Retinal pigment epithelial cell (primary cell): ENCODE results near the gene ASB16.
"Not testable (repeated sequence)": the region's sequence is repeated elsewhere in the genome, so short reads cannot be mapped to it uniquely, and the experiment has no call there.

ENCODE experiments used
- DNase-seq: peaks from one replicate; pipeline ENCODE4 v3.0.0-alpha.2; 2010; ENCODE audit warnings: low read depth
- H3K4me3 ChIP-seq: 2 replicates; pipeline ENCODE4 v1.5.1; 2011; ENCODE audit warnings: mild to moderate bottlenecking, low read length, control low read depth, moderate library complexity
- TF ChIP-seq, protein P1 (sequence below): conservative IDR thresholded peaks from 2 replicates; pipeline ENCODE4 v1.5.1; 2011; ENCODE audit warnings: low read depth, low read length, control low read depth, inconsistent platforms

The ASB16 gene

DNA sequence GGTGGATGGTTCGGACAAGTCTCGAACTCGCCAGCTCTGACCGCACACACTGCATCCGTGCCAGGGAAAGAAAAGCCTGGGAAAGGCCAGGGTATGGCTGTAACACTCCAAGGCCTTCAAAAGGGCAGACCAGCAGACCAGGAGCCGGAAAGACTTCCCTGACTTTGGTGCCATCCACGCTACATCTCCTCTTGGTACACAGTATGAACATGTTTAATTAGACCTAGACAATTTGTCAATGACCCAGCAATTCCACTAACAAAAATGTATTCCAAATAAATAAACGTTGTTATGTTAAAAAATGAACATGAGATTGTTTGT, 46.4 kb upstream of the ASB16 start:
- H3K4me3 ChIP-seq, result peak overlapping the region; percentile 82
- no peak for DNase-seq
- TF ChIP-seq, protein P1, sequence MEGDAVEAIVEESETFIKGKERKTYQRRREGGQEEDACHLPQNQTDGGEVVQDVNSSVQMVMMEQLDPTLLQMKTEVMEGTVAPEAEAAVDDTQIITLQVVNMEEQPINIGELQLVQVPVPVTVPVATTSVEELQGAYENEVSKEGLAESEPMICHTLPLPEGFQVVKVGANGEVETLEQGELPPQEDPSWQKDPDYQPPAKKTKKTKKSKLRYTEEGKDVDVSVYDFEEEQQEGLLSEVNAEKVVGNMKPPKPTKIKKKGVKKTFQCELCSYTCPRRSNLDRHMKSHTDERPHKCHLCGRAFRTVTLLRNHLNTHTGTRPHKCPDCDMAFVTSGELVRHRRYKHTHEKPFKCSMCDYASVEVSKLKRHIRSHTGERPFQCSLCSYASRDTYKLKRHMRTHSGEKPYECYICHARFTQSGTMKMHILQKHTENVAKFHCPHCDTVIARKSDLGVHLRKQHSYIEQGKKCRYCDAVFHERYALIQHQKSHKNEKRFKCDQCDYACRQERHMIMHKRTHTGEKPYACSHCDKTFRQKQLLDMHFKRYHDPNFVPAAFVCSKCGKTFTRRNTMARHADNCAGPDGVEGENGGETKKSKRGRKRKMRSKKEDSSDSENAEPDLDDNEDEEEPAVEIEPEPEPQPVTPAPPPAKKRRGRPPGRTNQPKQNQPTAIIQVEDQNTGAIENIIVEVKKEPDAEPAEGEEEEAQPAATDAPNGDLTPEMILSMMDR, result no peak

DNA sequence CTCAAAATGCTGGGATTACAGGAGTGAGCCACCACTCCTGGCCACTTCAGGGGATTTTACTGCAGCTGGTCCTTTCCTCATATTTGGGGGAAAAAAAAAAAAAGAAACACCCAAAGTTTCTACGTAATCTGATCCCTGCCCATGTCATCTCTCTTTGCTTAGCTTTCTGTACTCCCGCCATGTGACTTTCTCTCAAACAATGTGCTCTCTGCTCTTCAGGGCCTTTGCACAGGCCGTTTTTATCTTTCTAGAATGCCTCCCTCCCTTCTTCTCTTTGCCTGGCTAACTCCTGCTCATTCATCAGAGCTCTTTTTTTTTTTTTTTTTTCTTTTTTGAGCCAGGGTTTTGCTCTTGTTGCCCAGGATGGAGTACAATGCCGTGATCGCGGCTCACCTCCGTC, 42.1 kb upstream of the ASB16 start:
- TF ChIP-seq, protein P1, result no peak
- no peak overlapping the region for H3K4me3 ChIP-seq
- DNase-seq, result no peak

DNA sequence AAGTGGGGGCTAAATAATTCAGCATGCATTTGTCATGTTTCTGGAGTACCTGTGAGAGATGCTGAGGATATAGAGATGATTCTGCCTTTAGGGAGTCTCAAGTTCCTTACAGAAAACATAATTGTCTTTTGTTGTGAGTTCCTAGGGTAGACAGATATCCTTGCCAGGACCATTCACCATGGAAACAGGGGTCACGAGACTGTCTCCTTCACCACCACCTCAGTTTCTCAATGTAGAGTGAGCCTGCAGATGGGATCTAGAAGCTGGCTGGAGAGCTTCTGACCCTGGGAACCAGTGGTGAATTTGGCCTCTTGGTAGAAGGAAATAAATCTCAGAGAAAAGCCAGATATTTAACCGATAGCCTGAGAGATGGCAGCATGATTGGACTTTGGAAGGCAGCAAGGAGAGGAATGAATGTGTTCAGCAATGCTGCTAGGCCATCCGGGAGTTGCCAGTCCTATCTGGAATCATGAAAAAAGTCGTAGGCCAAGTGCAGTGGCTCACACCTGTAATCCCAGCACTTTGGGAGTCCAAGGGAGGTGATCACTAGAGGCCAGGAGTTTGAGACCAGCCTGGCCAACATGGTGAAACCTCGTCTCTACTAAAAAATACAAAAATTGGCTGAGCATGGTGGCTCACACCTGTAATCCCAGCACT, 39.7 kb upstream of the ASB16 start:
- no peak overlapping the region for H3K4me3 ChIP-seq
- DNase-seq, result no peak
- TF ChIP-seq, protein P1, result no peak

DNA sequence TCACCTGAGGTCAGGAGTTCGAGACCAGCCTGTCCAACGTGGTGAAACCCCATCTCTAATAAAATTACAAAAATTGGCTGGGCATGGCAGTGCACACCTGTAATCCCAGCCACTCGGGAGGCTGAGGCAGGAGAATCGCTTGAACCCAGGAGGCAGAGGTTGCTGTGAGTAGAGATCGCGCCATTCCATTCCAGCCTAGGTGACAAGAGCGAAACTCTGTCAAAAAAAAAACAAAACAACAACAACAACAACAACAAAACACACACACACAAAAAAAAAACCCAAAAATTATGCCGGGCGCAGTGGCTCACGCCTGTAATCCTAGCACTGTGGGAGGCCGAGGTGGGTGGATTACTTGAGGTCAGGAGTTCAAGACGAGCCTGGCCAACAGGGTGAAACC, 39.1 kb upstream of the ASB16 start:
- not testable (repeated sequence) for H3K4me3 ChIP-seq

DNA sequence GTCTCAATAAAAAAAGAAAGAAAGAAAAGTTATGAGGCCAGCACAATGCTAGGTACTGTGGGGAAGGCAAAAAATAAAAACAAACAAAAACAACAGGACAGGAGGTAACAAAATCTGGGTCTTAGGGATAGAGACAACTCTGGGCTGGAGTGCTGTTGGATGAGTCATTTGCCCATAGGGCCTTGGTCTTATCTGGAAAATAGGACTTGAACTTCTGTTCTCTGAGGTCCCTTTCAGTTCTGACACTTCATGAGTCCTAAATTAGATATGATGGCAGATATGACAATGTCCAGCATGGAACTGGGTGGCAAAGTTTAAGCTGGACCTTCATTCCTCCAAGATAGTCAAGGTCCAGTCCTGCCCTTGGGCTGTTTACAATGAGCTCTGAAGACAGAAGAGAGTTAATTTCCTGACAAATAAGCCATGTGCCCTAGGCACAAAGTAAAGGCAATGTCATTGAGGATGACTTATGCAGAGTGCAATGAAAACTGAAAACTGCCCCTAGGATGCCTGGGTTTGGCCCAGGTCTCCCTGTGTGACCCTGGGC, 38.2 kb upstream of the ASB16 start:
- H3K4me3 ChIP-seq, result no peak overlapping the region
- TF ChIP-seq, protein P1, result no peak
- no peak for DNase-seq

More for the DNA sequence above, 39.1 kb upstream of the ASB16 start:
- not testable (repeated sequence) for DNase-seq

DNA sequence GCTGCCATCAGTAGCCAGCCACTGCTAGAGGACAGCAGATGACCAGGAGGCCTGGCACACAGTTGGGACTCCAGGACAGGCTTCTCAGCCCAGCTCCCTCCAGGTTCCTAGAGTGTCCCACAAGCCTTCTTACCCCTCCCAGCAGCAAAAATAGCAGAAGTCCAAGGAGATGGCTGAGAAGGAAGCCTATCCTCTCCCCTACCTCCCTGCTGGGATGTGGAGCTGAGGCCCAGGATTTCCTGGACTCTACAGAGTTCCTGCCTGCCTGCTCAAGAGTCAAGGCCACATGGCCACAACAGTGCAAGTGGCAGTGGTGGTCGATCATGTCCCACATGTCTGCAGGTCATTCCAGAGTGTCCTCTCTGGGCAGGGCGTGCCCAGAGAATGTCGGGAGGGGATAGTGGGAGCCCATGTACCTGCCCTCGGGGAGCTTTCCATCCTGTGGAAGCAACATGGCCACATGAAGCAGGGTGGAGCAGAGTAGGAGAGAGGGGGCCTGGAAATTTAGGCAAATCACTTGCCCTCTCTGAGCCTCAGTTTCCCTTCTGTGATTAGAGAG, 36.5 kb upstream of the ASB16 start:
- no peak overlapping the region for H3K4me3 ChIP-seq
- TF ChIP-seq, protein P1, result no peak
- DNase-seq, result no peak

DNA sequence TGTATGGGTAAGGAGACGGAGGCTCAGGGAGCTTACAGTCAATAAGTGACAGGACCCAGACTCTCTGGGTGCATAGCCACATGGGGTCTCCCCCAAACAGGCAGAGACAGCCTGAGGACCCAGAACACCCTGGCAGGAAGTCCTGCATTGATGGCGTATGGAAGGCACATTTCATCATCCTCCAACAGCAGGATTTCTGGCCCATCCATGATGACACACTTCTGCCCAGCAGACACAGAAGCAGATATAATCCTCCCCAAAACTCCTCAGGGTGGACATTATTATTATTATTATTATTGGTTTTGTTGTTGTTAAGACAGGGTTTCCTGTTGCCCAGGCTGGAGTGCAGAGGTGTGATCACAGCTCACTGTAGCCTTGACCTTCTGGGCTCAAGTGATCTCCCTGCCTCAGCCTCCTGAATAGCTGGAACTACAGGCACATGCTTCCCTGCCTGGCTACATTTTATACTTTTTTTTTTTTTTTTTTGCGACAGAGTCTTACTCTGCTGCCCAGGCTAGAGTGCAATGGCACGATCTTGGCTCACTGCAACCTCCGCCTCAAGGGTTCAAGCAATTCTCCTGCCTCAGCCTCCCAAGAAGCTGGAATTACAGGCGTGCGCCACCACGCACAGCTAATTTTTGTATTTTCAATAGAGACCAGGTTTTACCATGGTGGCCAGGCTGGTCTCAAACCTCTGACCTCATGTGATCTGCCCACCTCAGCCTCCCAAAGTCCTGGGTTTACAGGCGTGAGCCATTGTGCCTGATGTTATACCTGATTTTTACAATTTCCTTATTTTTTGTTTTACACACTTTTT, 35.5 kb upstream of the ASB16 start:
- no peak overlapping the region for H3K4me3 ChIP-seq
- DNase-seq, result no peak
- TF ChIP-seq, protein P1, result no peak
